DMS114 treated with DMSO at 0.1 percent for 48 hours (cell line): ENCODE results near the gene KCNJ14.
"Not testable (repeated sequence)": the region's sequence is repeated elsewhere in the genome, so short reads cannot be mapped to it uniquely, and the experiment has no call there.

ENCODE experiments used
- DNase-seq: peaks from one replicate; lab custom pipeline; 2025; ENCODE audit not compliant: unreplicated experiment; lab: John Stamatoyannopoulos, UW

The KCNJ14 gene

DNA sequence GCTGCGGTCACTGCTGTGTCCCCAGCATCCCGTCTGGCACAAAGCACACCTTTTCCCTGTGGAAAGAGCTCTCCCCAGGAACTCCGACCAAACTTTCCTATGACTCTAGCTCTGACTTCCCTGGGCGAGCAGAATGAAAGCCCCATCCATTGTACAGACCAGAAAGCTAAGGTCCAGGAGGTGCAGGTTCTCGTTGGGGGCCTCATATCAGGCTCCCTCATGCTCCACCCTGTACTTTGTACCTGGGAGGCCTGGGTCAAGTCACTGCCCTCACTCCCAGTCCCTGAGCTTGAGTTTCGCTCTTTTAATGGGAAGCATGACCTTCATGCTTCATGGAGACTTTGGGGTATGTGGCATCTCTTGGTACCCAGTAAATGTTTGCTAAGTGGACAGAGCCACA lies 32.2 kb downstream of the KCNJ14 start:
- DNase-seq: no peak

DNA sequence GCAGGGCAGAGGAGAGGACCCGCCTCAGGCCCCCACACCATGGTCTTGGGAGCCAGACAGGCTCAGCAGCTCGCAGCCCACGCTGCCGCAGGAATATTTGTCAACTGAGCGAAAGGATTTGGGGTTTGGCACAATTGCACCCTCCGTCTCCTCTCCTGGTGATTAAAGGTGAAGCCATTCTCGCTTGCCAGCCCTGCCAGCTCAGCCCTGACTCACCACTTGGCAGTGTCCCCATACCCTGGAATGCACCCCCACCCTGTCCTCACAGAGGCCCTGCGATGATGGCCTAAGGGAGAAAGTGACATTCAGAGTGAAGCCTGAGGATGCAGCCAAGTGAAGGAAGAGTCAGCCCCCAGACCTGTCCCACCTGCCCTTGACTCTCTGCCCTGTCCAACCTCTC lies 32.6 kb downstream of the KCNJ14 start:
- no peak for DNase-seq

DNA sequence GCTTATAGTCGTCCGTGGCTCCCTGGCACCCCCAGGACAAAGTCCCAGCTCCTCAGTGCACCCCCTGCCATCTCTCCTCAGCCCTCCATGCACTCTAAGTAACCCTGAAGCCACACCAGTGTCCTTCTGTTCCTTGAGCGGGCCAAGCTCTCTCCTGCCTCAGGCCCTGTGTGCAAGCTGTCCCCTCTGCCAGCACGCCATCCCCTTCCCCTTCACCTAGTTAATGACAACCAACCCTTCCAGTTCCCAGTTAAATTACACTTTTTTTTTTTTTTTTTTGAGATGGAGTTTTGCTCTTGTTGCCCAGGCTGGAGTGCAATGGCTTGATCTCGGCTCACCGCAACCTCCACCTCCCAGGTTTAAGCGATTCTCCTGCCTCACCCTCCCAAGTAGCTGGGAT lies 33.1 kb downstream of the KCNJ14 start:
- not testable (repeated sequence) for DNase-seq

DNA sequence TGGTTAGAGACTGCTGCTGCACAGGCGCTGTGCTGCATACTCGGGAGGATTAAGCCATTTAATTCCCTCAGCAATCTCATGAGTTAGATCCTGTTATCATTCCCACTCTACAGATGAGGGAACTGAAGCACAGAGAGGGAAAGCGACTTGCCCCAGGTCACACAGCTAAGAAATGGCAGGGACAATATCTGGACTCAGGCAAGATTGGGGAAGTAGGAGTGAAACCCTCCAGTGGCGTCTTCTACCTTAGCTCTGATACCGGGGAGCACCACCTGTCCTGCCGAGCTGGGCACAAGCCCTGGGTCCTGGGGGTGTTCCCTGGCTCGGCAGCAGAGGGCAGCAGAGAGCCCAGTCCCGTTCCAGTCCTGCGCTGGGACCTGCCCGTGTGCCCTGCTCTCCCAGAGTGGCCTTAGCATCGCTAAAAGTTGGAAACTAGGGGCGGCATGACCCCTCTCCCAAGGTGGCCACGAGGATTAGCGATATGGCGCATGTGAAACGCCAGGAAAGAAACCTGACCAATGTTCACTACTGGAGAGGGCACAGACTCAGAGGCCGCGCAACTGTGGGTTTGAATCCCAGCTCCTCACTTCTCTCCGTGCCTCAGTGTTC lies 34.3 kb downstream of the KCNJ14 start:
- DNase-seq: no peak

DNA sequence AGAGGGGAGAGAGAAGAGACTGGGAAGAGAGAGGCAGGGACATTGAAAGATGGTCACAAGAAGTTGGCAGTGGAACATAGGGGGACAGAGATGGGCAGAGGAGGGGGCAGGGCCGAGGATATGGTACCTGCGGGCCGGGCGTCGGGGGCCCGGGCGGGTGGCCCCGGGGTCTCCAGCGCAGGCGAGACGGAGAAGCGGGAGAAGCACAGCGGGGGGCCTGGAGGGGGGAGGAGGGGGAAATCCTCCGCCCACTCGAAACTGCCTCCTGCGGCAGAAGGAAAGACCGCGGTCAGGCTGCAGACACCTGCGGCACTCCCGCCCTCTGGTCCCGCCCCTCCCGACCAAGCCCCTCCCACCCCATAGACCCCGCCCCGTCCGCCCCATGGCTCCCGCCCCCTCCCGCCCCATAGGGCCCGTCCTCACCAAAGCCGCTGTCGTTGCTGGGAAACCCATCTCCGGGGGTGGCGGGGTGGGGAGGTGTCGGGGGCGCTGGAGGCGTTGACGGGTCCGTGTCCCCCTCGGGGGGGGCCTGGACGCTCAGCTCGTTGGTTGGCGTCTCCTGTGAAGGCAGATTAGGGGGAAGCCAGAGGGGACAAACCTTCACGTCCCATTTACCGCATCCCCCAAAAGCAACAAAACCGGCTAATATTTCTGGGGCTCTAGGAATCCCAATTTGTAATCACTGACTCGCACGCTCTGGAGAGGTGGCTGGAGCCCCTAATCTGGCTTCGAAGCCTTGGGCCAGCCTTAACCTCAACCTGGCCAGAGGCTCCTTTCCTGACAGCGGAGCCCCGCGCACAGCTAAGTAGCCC lies 35.8 kb downstream of the KCNJ14 start:
- no peak for DNase-seq

DNA sequence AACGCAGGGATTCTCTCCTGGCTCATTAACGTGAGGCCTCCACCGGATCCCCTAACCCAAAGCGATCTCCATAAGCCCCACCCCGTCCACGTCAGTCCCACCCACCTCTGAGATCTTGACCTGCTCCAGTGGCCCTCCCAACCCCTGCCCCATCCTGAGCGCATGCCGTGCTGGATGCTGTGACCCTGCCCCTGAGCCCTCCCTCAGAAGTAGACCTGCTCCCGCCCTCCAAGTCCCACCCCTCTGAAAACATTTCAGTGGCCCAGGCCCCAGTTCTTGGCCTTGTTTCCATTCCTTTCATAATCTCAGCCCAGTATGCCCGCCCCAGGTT lies 36.4 kb downstream of the KCNJ14 start:
- no peak for DNase-seq

DNA sequence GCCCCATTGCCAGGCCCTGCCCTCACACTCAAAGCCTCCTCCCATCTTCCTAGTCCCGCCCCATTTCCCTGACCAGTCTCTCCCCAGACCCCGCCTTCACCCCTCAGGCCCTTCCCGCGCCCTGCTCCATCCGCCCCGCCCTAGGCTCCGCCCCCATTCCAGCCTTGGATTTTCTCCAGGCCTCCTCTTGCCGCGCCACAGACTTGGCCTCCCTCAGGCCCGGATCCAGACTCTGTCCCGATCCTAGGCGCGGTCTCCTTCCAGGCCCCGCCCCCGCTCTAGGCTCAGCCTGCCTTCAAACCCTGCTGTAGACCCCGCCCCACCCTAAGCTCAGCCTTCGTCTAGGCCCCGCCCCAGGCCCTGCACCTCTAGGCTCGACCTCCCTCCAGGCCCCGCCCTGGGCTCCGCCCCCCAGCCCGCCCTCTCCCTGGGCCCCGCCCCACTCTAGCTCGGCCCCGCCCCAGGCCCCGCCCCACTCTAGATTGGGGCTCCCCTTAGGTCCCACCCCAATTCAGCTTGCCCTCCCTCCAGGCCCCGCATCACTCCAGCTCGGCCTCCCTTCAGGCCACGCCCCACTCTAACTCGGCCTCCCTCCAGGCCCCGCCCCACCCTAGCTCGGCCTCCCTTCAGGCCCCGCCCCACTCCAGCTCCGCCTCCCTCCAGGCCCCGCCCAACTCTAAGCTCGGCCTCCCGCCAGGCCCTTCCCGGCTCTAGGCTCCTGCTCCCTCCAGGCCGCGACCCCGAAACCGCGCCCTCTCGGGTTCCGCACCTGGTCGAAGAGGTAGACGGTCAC lies 37.7 kb downstream of the KCNJ14 start:
- DNase-seq: peak; percentile 84

DNA sequence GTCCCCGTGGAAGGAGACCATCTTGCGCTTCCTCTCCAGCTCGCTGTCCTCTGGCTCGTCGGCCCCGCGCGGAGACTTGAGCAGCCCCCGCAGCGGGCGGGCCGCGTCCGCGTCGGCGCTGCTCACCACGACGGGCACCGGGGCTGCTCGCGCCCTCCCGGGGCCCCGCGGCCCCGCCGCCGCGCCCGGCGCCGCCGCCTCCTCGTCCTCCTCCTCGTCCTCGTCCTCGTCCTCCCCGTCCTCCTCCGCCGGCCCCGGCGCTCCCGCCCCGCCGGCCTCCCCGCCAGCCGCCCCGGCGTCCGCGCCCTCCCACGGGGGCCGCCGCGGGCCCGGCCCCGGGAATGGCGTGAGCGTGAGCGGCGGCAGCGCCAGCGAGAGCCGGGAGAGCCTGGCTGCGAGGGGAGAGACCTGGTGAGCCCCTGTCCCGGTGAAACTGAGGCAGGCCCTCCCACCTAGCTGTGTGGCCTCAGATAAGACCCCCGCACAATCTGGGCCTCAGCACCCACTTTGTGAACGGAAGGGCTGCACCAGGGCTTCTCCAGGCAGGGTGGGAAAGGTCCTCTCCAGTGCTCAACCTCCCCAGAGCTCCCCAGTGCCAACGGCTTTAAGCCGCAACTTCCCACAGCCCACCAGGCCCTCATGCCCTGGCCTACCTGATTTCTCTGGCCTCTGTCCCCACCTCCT lies 38.5 kb downstream of the KCNJ14 start:
- DNase-seq: no peak

DNA sequence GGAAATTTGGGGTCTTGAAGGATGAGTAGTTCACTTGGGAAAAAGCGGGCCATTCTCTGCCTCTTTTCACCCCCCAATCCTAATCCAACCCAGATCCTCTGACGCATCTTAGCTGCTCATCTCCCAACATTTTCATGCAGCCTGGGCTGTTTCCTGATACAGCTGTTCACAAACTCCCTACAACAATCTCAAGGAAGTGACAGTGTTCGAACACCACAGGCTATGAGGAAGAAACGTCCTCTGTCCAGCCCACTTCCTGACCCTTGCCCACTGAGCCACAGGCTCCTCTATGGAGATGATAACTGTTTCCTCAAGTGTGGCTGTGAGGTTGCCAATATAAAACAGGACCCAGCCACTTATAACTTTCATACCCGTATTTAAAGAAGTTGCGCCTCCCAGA lies 40.0 kb downstream of the KCNJ14 start:
- DNase-seq: no peak

DNA sequence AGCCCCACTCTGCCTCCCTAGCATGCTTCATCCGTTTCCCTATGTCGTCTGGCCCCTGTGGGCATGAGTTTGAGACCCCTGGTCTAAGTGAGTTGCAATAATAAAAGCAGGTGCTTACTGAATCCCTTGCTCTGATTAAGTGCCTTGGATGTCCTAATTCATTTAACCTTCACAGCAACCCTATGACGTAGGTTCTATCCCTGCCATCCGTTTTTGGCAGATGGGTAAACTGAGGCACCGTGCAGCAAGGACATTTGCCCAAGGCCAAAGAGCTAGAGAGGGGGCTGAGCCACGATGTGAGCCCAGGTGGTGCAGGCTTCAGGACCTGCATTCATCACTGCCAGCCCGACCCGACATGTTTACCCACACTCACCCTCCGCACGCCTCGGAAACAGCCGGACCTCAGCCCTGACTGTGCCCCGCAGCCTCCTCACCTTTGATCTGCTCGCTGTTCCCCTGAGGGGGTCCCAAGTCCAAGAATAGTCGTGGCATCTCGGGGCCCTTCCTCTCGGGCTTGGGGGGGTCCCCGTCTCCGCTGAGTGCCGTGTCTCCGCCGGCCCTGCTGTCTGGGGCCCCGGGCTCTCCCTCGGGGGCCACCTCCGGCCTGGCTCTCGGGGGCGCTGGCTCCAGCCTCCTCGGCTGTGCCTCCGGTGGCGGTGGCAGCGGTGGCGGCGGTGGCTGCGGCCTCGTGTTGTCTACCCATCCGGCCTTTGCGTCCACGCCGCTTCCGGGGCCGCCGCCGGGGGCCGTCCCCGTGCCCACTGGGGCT lies 41.8 kb downstream of the KCNJ14 start:
- DNase-seq: no peak

DNA sequence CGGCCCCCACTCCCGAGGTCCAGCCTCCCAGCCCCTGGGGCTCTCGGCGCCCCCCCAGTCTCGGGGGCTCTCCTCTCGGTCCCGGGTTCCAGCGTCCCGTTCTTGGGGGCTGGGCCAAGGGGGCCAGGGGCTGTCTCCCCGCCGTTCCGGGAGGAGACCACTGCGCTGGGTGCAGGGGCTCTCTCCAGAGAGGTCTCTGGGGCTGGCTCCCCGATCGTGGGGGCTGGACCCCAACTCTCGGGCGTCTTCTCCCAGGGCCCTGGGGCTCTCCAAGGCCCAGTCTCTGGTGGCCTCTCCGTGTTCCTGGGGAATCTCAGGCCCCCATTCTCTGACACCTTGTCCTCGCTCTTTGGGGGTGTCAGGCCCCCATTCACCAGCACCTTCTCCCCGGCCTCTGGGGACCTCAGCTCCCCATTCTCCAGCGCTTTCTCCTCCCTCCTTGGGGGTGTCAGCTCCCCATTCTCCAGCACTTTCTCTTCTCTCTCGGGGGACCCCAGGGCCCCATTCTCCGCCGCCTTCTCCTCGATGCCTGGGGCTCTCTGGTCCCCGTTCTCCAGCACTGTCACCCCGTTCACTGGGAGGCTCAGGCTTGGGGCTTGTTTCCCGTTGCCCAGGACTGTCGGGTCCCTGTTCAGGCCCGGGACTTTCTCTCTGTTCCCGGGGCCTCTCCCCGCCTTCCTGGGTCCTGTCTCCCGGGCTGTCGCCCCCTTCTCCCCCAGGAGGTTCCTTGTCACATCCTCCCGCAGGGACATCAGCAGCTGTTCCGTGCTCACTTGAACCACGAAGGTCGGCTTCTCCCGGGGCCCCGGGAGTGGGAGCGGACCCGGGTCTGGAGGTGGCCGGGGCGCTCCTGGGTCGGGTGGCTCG lies 42.6 kb downstream of the KCNJ14 start:
- DNase-seq: no peak

DNA sequence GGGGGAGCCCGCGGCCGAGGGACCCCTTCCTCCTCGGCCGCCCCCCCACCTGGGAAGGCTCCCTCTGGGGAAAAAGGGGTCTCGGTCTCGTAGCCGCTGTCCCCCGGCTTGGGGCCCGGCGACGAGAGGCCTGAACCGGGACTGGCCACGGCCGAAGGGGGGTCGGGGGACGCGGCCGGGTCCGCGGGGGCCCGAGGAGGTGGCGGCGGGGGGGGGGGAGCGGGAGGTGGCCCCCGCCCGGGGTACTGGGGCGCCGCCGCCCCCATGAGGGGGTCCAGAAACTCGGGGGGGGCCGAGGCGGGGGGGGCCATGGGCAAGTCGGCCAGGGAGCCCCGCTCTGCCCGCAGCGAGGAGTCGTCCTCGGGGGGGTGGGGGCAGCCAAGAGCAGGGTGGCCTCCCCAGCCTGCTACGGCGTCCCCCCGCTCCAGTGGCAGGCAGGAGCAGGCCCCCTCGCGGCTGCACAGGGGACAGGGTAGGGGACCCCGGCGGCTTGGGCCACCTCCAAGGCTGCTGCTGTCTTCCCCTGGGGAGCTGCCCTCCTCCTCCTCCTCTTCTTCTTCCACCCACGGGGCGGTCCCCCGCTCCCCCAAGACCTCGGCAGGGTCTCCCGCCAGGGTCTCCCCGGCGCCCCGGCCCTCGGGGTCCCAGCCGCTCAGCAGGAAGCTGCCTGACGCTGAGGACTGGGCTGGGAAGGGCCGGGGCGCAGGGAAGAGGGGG lies 43.4 kb downstream of the KCNJ14 start:
- no peak for DNase-seq

DNA sequence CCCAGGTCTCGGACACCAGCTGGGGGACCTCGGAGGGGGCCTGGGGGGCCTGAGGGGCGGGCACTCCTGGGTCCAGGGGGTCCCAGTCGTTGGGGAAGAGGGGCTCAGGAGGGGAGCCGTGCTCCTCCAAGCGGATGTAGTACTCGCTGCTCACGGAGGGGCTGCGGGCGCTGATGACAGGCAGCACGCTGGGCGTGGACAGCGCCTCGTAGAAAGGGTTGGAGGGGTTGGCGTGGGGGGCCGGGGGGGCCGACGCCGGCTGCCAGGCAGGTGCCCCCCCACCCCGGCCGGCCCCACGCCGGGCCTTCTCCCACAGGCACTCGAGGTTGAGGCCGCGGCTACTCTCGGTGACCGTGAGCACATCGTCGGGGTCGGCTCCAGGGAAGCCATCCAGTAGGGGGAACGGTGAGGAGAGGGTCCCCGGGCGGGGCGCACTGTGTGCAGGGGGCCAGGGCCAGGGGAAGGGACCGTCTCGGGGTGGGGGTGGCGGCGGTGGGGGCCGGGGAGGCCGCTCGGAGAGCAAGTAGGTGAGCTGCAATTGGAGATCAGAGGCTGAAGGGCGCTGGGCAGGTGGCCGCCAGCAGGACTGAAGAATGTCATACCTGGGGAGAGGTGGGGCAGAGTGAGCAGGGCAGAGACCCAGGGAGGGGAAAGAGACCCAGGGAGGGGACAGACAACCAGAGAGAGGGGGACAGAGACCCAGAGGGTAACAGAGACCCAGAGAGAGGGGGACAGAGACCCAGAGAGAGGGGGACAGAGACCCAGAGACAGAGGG lies 44.1 kb downstream of the KCNJ14 start:
- DNase-seq: no peak

DNA sequence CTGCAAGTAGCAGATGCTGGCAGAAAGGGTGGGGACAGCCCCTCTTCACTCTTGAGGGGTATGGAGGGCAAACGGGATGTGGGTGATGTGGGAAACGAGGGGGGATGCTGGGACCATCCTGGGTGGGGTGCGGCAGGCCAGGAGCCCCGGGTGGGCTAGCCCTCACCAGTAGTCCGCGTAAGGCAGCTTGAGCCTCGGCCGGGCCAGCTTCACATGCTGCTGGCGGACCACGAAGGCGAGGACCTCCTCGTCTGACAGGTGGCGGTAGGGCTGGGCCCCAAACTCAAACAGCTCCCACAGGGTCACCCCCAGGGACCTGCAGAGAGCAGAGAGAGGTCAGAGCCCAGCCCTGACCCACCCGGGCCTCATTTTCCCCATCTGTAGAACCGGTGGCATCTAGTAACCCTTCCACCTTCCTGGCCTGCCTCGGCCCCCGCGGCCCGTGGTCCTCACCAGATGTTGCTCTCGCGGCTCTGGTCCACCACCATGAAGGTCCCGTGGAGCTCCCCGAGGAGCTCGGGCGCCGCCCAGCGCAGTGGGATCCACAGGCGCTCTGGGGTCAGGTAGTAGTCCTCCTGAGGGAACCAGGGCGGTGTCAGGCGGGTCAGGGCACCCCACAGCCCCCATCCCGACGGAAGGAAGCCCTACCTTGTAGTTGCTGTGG lies 45.6 kb downstream of the KCNJ14 start:
- DNase-seq: no peak

DNA sequence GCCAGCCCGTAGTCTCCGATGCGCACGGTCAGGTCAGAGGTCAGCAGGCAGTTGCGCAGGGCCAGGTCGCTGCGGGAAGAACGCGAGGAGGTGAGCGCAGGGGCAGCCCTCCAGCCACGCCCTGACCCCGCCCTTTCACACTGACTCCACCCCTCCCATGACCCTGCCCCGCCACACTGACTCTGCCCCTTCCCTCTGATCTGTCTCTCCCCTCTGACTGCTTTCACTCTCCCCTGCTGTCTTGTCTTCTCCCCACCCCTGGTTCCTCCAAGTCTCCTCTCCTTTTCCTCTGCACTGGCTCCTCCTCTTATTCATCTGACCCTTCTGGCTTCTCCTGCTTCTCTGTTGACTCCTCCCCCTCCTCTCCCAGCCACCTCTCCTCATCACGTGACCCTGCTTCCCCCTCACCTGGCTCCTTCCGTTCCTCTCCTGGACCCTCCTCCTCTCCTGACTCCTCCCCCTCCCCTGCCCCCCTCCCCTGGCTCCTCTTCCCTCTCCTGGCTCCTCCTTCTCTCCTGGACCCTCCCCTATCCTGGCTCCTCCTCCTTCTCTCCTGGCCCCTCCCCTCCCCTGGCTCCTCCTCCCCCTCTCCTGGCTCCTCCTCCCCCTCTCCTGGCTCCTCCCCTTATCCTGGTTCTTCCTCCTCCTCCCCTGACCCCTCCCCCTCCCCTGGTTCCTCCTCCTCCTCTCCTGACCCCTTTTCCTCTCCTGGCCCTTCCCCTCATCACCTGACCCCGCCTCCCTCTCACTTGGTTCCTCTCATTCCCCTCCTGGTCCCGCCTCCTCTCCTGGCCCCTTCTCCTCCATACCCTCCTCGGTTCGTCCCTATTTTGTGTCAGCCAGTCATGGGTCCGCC lies 46.3 kb downstream of the KCNJ14 start:
- no peak for DNase-seq

DNA sequence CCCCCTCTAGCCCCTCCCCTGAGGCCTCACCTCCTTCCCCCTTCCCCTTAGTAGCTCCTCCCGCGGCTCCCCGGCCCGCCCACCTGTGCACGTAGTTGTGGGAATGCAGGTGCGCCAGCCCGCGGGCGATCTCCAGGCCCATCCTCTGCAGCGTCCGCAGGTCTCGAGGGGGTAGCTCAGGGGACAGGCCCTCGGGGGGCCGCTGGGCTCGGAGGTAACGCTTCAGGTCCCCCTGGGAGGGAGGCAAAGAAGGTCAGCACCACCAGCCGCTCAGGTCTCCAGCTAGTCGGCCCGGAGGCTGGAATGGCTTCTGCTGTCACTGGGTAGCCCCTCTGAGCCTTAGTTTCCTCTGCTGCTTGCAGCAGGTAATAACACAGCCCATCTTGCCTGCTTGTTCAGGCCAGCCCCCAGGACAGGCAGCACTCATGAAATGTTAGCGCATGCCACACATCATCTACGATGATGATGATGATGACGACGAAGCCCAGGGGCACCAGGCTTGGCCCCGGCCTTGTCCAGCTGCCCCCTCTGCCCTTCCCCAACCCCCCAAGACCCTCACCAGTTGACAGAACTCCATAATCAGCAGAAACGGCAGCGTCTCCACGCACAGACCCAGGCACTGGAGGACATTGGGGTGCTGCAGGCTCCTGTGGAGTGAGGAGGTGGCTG lies 47.1 kb downstream of the KCNJ14 start:
- DNase-seq: no peak
